Activated CD4-positive, alpha-beta T cell treated with anti-CD3 and anti-CD28 coated beads, Interleukin-2, amount 50 U/mL, for 4 hours (primary cell): ENCODE results near the gene CXXC5.

Source experiments
- DNase-seq, 2 experiments: peaks; one replicate each; pipeline ENCODE4 v3.0.0-alpha.2; 2020

CXXC5 gene

GRCh38 chr5:139651853-139652787, 4.0 kb downstream of the CXXC5 start:
- peak; percentile 48 for DNase-seq

- DNase-seq: no peak
Measured at GRCh38 chr5:139652788-139653241, 4.7 kb downstream of the CXXC5 start.

DNA sequence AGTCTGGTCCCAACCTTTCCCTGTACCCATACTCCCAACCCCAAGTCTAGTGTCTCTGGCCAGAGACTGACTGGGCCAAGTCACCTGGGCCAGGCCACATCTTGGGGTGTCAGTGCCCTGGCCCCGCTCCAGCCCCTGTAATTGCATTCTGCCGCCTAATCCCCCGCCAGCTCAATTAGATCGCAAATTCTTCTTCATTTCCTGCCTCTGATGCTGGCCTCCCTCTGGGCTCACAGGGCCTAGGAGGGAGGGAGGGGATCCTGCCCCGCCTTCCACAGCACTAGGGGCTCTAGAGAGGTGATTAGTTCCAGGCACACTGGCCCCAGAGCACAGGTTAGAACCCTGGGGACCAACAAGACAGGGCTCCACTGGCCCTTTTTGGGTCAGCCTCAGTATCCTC, 5.5 kb downstream of the CXXC5 start:
- no peak for DNase-seq

- DNase-seq: no peak
Measured at GRCh38 chr5:139654464-139654863, 6.3 kb downstream of the CXXC5 start.

- DNase-seq: no peak
Measured at GRCh38 chr5:139654871-139655491, 6.8 kb downstream of the CXXC5 start.

DNA sequence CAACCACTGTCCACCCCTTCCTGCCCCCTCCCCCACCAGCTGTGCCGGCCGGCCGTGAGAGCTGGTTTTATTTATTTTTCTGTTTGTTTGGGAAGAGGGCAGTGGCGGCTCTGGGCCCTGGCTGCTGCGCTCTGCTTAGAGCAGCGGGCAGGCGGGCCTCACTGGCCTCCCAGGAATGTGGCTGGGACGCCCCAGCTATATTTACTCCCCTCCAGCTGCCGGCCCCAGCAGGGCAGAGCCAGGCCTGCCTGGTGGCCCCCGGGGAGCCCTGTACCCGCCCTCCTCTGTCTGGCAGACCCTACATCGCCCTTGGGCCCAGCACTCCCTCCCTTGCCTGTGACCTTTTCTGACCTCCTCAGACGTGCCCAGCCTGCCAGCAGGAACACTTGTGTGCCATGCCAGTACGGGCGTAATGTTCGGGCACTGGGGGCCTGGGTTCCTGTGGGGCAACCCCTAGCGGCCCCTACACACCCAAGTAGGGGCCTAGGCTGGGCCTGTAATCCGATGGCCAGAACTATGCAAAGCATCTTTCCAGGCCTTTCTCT, 7.7 kb downstream of the CXXC5 start:
- DNase-seq: no peak

DNA sequence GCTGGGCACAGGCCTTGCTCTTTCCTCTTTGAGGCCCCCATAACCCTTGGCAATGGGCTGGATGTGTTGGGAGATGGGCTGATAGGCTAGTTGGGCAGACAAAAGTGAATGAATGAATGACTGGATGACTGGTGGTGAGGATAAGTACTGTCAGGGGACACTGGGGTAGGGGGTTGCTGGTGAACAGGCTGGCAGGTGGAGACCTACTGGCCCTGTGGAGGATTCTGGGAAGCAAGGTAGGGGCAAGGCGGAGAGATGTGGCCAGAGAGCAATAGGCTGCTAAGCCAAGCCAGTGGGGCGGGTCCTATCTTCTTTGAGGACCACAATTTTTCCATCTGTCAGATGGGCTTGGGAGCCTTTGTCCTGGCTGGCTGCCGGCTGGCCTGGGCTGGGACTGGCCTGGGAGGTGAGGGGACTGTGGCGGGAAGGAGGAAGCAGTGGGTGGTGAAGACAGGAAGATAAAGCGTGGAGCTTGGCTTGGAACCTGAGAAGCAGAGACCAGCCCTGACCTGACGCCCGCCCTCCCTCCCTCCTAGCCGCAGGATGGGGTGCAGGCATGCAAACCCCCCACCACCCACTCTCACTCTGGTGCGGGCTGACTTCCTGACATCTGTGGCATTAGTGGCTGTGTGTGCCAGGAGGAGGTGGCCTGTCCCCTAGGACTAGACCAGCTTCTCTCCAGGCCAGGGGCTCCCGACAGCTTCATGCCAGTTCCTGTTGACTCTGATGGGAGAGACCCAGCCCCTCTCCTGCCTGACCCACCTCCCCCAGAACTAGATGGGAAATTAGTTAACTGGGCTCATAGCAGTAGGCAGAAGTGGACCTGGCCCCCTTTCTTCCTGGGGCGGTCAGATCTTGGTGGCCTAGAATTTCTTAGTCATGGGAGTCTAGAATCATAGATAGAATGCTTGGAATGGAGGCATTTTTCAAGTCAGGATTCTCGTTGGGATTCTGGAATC, 9.5 kb downstream of the CXXC5 start:
- DNase-seq: no peak

- DNase-seq: no peak
Measured at GRCh38 chr5:139658501-139658927, 10.4 kb downstream of the CXXC5 start.

- DNase-seq: no peak
Measured at GRCh38 chr5:139658928-139659667, 10.9 kb downstream of the CXXC5 start.

DNA sequence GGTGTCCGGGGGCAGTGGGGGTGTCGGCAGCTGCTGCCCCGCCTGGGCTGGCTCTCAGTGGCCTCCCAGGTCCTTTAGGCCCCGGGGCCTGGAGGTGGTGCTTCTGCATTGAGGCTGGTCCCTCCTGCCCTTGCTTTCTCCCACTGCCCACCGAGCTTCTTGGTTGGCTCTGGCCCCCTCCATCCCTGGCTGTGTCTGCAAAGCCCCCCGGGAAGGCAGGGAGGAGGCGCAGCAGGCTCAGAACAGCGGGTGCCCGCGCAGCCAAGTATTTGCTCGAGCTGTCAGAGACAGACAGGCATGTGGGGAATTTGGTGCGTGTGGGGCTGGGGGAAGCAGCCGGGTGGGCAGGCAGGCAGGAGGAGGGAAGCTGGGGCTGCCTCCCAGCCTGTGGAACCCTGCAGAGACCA, 11.5 kb downstream of the CXXC5 start:
- no peak for DNase-seq

- DNase-seq: no peak
Measured at GRCh38 chr5:139660105-139660922, 12.2 kb downstream of the CXXC5 start.

DNA sequence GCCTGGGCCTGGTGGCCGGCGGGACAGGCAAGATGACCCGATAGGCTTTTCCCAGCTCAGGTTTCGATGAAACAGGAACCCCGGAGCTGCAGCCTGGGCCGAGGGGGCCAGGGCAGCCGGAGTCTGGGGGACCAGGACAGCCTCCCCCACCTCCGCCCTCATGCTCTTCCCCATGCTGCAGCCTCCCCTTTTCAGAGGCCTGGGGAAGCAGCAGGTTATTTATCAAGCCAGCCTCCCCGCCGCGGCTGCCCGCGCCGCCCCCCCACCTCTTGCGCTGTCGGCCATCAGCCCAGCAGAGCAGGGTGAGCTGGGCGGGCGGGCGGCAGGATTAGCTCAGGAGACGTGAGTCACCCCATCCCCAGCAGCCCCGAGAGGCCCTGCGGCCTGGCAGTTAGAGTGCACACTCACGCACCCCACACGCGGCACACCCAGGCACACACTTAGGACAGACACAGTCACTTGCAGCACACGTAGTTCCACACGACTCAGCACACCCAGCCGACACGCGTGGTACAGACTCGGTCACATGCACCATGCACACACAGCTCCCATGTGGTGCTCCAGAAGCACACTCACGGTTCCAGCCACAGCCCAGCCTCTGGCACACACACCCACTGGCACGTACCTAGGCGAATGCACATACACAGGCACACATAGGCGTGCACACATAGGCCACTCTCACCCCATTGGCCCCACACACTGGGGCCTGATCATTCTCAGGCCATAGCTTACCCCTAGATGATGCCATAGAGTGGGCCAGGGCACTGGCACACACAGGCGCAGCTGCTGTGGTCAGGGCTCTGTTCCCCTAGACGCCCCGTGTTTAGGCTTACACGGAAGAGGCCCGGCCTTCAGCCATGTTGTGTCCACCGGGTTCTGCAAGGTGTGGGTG, 13.0 kb downstream of the CXXC5 start:
- no peak for DNase-seq

DNA sequence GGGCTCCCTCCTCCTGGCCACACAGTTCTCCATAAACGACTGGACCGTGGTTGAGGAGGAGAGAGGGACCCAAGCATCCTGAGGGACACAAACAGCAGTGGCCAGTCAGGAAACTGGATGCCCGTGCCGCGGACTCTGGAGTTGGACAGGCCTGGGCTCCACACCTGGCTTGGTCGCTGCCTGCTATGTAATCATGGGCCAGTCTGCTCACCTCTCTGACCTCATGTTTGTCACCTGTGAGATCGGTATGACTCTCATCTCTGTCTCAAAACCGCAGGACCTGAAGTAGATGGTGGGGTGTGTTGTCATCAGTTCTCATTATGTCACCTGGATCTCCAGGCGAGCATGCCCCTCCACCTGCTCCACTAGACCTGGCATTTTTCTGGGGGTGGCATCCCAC, 14.5 kb downstream of the CXXC5 start:
- no peak for DNase-seq

DNA sequence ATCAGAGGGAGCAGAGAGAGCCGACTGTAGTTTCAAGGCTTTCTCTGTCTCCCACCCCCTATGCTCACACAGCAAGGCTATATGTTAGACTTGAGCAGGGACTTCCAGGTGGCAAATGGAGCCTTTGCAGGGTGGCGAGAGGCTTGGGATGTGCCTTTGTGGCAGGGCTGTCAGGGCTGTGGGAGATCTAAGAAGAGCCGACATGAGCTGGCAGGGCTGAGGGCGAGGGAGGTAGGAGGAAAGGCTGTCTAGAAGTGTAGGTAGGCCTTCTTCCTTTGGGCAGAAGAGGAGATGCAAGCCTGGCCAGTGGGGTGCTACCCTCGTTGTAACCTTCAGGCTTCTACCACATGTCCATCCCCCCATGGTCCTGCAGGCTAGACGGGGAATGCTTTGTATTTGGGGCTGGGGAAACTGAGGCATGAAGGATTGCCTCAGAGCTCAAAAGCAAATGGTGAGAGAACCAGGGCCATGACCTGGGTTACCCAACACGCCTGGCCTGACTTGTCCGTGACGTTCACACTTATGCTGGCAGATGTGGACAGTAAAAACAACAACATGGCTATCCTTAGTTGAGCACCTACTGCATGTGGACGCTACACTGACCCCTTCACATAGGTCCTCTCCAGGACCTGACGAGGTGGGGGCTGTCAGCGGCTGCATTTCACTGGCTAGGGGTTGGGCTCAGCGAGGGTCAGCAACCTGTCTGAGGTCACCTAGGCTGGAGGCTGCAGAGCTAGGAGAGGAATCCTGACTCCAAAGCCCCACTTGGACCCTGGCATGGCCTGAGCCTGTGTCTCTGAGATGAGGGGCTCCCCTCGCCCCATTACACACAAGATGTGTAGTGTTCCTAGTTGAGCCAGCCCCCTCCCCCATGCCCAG, 15.3 kb downstream of the CXXC5 start:
- no peak for DNase-seq

DNA sequence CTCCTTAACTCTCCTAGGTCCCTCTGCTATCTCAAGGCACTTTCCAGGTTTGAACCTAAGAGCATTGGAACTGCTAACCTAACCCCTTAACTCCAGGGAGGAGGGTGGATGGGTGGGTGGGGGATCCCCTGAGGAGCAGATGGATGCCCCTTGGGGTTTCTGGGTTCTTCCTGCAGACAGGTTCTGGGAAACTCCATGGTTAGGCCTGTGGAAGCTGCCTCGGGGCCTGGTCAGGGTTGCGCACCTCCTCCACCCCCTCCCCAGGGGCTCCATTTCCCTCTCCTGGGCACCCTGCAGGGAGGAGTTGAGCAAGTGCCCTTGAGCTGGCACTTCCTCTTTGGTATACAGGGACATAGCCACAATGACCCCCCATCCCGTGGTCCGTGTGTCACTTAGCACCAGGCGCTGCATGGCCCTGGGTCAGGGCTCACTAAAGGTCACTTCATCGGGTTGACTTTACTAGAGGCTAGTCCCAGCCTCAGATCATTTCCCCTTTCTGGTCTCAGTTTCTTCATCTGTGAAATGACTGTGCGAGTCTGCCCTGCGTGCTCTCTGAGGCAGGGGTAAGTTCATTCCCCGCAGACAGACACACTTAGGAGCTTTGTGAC, 16.0 kb downstream of the CXXC5 start:
- no peak for DNase-seq

GRCh38 chr5:139664727-139665351, 16.7 kb downstream of the CXXC5 start:
- no peak for DNase-seq

GRCh38 chr5:139665626-139666025, 17.5 kb downstream of the CXXC5 start:
- DNase-seq: no peak

GRCh38 chr5:139666551-139666950, 18.4 kb downstream of the CXXC5 start:
- no peak for DNase-seq
